GM18909 (cell line): ENCODE measurements around the gene SLC6A19.
"Not testable (repeated sequence)": the region's sequence is repeated elsewhere in the genome, so short reads cannot be mapped to it uniquely, and the experiment has no call there.

Experiments
- ATAC-seq: cut with Tn5 transposase; IDR thresholded peaks from one replicate; pipeline ENCODE4 v1.9.1; 2021; ENCODE audit warnings: mild to moderate bottlenecking; ENCODE audit not compliant: unreplicated experiment, poor library complexity

The SLC6A19 gene

DNA sequence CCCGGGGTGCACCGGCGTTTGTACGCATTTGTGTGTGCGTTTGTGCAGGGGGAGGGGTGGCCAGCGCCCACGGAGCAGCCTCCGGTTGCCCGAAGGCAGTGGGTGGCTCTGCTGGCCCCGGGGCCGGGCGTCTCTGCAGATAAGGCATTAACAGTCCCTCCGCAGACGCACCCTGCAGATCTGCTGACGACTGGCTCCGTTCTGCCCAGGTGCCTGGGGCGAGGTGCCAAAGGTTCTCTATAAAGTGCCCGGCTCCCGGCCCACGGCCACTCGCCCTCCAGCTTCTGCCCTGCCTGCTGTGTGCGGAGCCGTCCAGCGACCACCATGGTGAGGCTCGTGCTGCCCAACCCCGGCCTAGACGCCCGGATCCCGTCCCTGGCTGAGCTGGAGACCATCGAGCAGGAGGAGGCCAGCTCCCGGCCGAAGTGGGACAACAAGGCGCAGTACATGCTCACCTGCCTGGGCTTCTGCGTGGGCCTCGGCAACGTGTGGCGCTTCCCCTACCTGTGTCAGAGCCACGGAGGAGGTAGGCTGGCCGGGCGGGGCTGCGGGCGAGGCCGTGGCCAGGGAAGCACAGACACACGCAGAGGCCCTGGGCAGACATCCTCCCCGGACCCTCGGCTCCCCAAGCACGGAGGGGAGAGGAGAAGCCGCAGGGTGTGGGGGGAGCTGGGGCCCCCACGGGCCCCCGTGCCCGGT, at the start of gene SLC6A19:
Gene SLC6A19, plus strand, starts transcription at position 269 of the 699 bp plus-strand sequence. Its CDS starts 56 bp downstream, at position 325.
- ATAC-seq: no peak

- no peak for ATAC-seq
Measured at GRCh38 chr5:1152156-1152555, 49.2 kb upstream of the SLC6A19 start.

GRCh38 chr5:1152771-1153282, 48.6 kb upstream of the SLC6A19 start:
- no peak for ATAC-seq

DNA sequence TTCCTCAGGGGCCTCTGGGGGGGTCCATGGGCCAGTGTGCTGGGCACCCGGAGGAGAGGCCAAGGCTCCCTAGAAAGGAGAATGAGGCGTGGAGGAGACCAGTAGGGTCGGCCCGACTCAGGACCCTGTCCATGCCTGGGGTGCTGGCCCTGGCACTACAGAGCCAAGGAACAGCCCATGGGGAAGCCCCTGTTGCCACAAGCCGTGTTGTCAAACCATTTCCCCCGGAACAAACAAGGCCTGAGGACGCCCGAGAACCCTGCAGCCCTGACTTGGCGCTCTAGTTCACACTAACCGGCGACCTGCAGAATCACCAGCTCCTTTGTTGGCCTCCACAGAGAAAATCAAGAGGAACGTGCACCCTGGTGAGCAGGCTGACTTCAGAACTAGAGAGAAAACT, 48.0 kb upstream of the SLC6A19 start:
- no peak for ATAC-seq

DNA sequence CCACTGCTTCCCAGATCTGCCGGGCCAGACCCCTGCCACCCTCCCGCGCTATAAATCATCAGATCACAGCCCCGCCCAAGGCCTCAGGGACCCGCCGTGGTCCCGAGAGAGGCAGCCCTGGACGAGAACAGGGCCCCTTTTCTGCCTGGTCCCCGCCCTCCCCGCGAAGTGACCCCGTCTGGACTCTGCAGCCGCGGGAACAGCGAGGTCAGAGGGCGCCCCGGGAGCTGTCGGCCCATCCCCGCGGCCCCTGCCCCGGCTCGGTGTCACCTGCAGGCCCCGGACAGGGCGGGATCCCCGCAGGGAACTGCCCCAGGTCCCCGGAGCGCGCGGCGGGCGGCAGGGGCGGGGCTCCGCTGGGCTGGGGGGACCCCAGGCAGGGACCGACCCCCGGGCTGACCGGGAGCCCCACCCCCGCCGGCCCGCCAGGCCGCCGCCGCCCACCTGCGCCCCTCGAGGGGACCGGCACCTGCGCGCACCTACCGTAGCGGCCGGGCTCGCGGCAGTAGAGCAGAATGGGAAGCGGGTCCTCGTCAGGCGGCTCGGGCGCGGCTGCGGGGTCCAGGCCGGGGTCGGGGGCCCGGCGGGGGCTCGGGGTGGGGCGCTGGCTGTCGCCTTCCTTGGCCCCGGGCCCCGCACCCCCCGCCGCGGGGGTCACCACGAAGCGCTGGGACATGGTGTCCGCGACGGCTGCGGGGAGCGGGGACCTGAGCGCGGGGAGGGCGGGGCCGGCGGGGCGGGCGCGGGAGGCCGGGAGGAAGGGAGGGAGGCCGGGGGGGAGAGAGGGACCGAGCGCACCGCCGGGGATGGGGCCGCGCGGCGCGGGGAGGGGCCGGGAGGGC, 46.0 kb upstream of the SLC6A19 start:
- no peak for ATAC-seq

GRCh38 chr5:1156033-1156753, 45.2 kb upstream of the SLC6A19 start:
- no peak for ATAC-seq

GRCh38 chr5:1156754-1157460, 44.5 kb upstream of the SLC6A19 start:
- no peak for ATAC-seq

DNA sequence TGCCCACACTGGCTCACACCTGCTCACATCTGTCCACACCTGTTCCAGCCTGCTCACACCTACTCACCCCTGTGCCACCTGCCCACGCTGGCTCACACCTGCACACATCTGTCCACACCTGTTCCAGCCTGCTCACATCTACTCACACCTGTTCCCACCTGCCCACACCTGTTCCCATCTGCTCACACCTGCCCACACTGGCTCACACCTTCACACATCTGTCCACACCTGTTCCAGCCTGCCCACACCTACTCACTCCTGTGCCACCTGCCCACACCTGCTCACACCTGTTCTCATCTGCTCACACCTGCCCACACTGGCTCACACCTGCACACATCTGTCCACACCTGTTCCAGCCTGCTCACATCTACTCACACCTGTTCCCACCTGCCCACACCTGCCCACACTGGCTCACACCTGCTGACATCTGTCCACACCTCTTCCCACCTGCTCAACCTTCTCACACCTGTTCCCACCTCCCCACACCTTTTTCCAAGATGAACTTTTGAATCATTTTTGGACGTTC, 43.9 kb upstream of the SLC6A19 start:
- ATAC-seq: not testable (repeated sequence)

DNA sequence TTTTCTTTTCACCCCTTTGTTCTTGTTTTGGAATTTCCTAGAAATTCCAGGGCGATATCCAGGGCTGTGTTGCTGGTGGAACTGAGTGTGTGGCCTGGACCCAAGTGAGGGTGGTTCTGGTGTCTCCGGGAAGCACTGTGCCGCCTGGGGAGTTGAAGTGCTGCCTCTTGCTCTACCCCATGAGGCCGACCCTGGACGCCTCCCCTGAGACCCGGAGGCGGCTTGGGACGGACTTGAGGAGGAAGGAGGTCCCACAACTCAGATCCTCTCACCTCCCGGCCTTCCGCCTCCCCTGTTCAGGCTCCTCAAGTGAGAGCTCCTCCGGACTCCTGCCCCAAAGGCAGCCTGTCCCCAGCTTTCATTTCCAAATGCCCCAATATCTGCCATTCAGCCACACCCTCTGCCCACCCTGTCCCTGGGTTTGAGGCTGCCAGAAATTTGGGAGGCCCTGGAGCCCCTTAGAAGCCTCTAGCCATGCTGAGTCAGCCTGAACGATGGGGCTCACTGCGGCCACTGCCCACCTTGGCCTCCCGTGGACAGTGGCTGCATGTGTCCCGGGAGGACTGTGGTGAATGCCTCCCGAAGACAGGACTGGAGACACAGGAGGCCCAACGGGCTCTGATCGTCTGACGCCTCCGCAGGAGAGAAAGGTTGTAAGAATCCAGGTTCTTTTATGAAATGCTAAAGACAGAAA, 42.6 kb upstream of the SLC6A19 start:
- ATAC-seq: no peak

DNA sequence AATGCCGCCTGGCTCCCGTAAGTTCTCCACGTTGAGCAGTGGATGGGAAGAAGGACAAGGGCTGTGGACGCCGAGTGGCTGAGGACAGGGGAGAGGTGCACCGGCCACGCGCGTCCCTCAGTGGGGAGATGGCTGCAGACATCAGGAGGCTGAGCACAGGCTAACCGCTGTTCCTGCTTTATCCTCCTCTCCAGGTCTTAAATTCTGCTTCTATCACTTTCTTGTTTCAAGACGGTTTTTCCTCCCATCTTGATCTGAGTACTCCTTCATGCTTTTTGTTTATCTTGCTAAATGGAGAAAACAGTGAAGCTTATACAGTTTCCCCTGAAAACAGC, 42.1 kb upstream of the SLC6A19 start:
- no peak for ATAC-seq

GRCh38 chr5:1159774-1160406, 41.5 kb upstream of the SLC6A19 start:
- ATAC-seq: no peak

- no peak for ATAC-seq
Measured at GRCh38 chr5:1161108-1161832, 40.1 kb upstream of the SLC6A19 start.

- ATAC-seq: no peak
Measured at GRCh38 chr5:1161833-1162229, 39.6 kb upstream of the SLC6A19 start.

- ATAC-seq: no peak
Measured at GRCh38 chr5:1162276-1162675, 39.1 kb upstream of the SLC6A19 start.

DNA sequence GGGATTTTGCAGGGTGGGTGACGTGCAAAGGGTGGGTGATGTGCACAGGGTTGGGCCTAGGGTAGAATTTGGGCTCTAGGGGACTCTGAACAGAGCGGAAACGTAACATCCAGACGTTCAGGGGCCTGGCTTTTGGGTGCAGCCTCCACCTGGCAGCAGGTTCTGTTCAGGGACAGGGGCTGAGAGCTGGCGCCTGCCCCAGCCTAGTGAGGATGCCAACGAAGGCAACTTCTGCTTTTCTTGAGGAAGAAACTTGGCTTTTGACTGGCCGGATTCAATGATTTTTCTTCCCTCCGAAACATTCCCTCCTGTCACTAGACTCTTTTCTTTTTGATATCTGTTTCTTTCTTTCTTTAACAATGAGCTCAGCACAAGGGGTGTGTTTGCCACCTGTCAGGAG, 38.6 kb upstream of the SLC6A19 start:
- no peak for ATAC-seq

DNA sequence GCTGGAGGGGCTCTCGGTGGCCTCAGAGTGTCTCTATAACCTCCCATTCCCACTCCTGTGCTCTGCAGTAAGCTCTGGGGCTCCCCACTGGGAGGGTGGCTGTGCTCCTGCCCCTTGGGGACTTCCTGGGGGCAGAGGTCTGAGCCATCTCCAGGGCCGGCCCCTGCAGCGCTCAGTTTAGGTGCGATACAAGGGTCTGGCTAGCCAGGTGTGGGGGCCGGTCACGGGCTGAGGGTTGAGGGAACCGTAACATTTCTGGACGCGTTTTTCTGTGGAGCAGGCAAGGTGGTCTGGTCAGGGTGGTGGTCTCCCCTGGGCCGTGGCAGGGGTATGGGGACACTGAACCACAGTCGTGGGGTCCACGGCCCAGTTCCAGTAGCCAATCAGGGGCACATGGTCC, 38.0 kb upstream of the SLC6A19 start:
- no peak for ATAC-seq

DNA sequence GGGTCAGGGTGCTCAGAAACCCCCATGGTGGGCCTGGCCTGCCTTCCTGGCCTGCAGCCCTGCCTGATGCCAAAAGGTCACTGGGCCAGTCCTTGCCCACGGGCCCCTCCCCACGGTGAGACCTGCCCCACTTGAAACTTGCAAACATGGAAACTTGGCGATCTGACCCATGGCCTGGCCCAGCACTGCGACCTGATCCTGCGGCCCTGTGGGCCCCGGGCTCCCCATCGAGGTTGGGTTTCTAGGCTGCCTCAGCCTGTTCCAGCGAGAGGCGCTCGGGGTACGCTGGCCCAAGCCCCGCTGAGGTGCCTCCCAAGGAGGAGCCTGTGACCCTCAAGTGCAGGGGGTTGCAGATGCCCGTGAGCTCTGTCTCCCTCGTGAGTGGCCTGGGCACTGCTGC, 37.5 kb upstream of the SLC6A19 start:
- ATAC-seq: no peak
